Skeletal muscle cell (primary cell): ENCODE data around the gene CCDC97.

Experiments used
- DNase-seq: peaks from one replicate; pipeline ENCODE4 v3.0.0-alpha.2; 2010; ENCODE audit warnings: low read depth
- H3K4me3 ChIP-seq: 2 replicates; pipeline ENCODE4 v1.5.1; 2011; ENCODE audit warnings: low read depth, mild to moderate bottlenecking, control low read depth, low read length, moderate library complexity

CCDC97 gene

GRCh38 chr19:41318696-41319499, 8.9 kb downstream of the CCDC97 start:
- DNase-seq: no peak
- H3K4me3 ChIP-seq: no peak overlapping the region

GRCh38 chr19:41319500-41320184, 9.7 kb downstream of the CCDC97 start:
- no peak for DNase-seq
- H3K4me3 ChIP-seq: no peak overlapping the region

GRCh38 chr19:41320185-41320518, 10.2 kb downstream of the CCDC97 start:
- H3K4me3 ChIP-seq: no peak overlapping the region

DNA sequence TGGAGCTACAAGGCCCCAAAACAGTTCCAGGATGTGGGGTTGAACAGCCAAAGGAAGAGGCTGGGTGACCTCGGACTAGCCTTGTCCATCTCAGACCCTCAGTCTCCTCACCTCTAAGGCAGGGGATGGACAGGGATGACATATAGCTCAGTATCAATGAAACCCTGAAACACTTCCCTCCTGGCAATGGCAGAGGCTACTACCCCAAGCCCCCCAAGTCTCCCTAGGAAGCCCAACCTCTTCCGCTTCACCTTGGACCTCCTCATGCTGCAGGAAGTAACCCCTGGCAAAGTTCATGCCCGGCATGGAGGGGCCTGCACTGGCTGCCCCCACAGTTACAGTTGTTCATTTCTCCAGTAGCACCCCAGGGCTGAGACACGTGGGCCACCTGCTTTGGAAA, 10.6 kb downstream of the CCDC97 start:
- no peak overlapping the region for H3K4me3 ChIP-seq
- DNase-seq: no peak

More at GRCh38 chr19:41320185-41320518, 10.2 kb downstream of the CCDC97 start:
- no peak for DNase-seq

GRCh38 chr19:41321204-41321599, 11.2 kb downstream of the CCDC97 start:
- DNase-seq: no peak
- H3K4me3 ChIP-seq: no peak overlapping the region

GRCh38 chr19:41321600-41322270, 11.8 kb downstream of the CCDC97 start:
- no peak for DNase-seq

DNA sequence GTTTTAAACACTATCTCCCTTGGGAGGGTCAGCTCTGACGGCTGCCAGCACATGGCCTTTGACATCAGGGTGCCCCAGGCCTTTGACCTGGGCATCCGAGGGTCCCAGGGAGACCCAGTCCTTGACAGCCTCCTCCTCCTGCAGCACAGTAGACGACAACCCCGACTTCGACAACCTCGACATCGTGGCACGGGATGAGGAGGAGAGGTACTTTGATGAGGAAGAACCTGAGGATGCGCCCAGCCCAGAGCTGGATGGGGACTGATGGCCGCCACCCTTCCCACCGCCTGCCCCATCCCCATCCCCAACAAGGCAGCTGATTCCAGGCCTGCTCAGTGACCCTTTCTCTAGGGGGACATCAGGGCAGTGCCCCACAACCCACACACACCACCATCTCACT, 12.5 kb downstream of the CCDC97 start:
- no peak overlapping the region for H3K4me3 ChIP-seq
- DNase-seq: no peak

More at GRCh38 chr19:41321600-41322270, 11.8 kb downstream of the CCDC97 start:
- H3K4me3 ChIP-seq: no peak overlapping the region

GRCh38 chr19:41323023-41323422, 13.1 kb downstream of the CCDC97 start:
- no peak overlapping the region for H3K4me3 ChIP-seq
- DNase-seq: no peak

GRCh38 chr19:41323430-41324125, 13.6 kb downstream of the CCDC97 start:
- DNase-seq: peak; percentile 92
- H3K4me3 ChIP-seq: no peak overlapping the region

GRCh38 chr19:41324231-41324702, 14.3 kb downstream of the CCDC97 start:
- H3K4me3 ChIP-seq: no peak overlapping the region
- DNase-seq: no peak

DNA sequence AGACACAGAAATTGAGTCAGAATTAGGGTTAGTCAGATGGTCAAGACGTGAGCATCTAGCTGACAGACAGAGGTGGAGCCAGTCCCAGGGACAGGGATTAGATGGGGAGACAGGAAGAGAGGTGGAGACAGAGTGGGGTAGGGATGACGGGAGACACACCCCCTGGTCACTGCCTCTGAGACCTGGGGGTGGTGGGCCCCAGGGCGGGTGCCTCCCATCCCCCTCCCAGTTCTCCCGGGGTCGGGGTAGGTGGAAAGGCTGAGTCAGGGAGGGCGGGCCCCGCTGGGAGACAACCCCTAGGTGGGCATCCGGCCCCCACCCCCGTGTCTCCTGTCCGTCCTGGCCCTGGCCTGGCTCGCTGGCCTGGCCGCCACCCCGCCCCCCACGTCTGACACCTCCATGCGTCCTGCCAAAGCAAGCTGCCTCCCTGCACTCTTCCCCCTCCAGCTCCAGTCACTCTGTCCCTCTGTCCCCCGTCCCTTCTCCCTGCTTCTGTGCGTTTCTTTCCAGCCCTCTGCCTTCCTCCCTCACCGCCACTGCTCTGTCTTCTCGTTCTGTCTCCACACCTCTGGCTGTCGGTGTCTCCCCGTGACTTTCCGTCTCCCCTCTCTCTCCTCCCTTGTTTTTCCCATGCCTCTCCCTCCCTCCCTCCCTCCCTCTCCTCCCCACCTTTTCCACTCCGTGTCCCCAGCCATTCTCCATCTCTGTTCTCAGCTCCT, 15.1 kb downstream of the CCDC97 start:
- peak; percentile 79 for DNase-seq
- H3K4me3 ChIP-seq: peak overlapping the region; percentile 9

- DNase-seq: no peak
- peak overlapping the region; percentile 9 for H3K4me3 ChIP-seq
These were observed 15.6 kb downstream of the CCDC97 start for GRCh38 chr19:41325640-41325946.

GRCh38 chr19:41325947-41326706, 16.2 kb downstream of the CCDC97 start:
- peak overlapping the region; percentile 3 for H3K4me3 ChIP-seq
- DNase-seq: peak; percentile 56

DNA sequence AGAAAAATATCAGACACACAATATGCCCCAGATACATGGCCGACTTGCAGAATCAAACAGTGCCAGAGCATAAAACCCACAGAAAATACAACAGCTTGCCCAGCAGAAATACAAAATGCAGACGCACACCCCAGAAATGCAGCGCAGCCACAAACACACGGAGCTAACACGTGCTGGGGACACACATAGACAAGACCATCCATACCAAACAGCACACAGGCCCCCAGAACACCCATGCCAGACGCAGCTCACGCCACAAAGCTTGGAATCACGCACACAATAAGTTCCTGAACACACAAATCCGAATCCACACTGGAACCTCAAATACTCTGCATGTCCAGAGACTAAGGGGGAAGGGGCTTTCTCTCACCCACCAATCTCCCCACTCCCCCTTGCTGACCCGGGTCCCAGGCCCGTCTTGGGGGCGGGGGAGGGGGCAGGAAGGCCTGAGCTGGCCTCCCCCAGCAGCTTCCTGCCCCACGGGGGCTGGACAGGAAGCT, 17.2 kb downstream of the CCDC97 start:
- H3K4me3 ChIP-seq: no peak overlapping the region

DNA sequence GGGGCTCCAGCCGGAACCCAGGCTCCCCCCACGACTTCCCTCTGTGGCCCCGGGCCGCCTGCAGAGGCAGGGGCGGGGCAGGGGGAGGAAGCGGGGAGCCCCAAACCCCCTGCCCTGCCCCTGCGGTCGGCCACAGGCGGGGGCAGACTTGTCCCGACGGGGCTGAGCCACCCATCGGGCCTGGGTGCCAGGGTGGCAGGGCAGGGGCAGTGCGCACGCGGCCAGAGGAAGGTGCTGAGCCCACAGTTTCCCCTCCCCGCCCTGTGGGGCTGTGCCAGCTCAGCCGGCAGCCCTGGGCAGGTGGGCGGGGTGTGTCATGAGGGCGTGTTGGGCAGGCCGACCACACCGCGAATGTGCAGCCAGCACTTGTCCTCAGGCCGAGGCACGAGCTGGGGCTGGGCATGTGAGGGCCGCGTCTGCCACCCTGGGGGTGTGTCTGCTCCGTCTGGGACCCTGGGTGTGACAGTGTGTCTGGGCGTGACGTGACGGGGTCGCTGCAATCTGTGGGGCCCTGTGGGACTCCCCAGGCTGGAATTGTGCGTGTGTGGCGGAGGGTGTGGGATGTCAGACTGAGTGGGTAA, 17.7 kb downstream of the CCDC97 start:
- DNase-seq: no peak

More for the DNA sequence above, 17.2 kb downstream of the CCDC97 start:
- no peak for DNase-seq

GRCh38 chr19:41328157-41328841, 18.3 kb downstream of the CCDC97 start:
- DNase-seq: no peak
- no peak overlapping the region for H3K4me3 ChIP-seq

More for the DNA sequence above, 17.7 kb downstream of the CCDC97 start:
- no peak overlapping the region for H3K4me3 ChIP-seq

GRCh38 chr19:41328842-41329225, 18.9 kb downstream of the CCDC97 start:
- no peak overlapping the region for H3K4me3 ChIP-seq
- no peak for DNase-seq
